OCI-LY1 (cell line): ENCODE data around the gene RAX.

ENCODE experiments used
- H2AFZ ChIP-seq: fragments of 200-600 bp; sonication (generic), shearing (Covaris generic); 2 replicates; pipeline ENCODE4 v1.6.0; 2014; ENCODE audit warnings: antibody characterized with exemption, mild to moderate bottlenecking, low read length
- H3F3A ChIP-seq: fragments of 200-600 bp; sonication (generic), shearing (Covaris generic); 2 replicates; pipeline ENCODE4 v1.6.0; 2014; ENCODE audit warnings: mild to moderate bottlenecking, antibody characterized with exemption, low read length, moderate library complexity; ENCODE audit not compliant: insufficient read depth
- H3K27ac ChIP-seq: fragments of 200-600 bp; sonication (generic); 2 replicates; pipeline ENCODE4 v1.5.1; 2014; ENCODE audit warnings: low read length, mixed run types, mild to moderate bottlenecking, low read depth; ENCODE audit not compliant: poor library complexity, severe bottlenecking
- H3K27me3 ChIP-seq: fragments of 200-600 bp; sonication (generic); 2 replicates; pipeline ENCODE4 v1.6.0; 2014; ENCODE audit warnings: antibody characterized with exemption, mild to moderate bottlenecking, low read length, moderate library complexity; ENCODE audit not compliant: insufficient read depth
- H3K36me3 ChIP-seq: fragments of 200-600 bp; sonication (generic); 2 replicates; pipeline ENCODE4 v1.6.1; 2014; ENCODE audit warnings: mild to moderate bottlenecking, antibody characterized with exemption, low read length, moderate library complexity, mixed read lengths; ENCODE audit not compliant: insufficient read depth
- H3K4me1 ChIP-seq: fragments of 200-600 bp; sonication (generic); 2 replicates; pipeline ENCODE4 v1.5.1; 2014; ENCODE audit warnings: mild to moderate bottlenecking, low read length, moderate library complexity; ENCODE audit not compliant: insufficient read depth, severe bottlenecking
- H3K4me2 ChIP-seq: fragments of 200-600 bp; sonication (generic), shearing (Covaris generic); 2 replicates; pipeline ENCODE4 v1.6.1; 2014; ENCODE audit warnings: low read length
- H3K4me3 ChIP-seq: fragments of 200-600 bp; sonication (generic); 2 replicates; pipeline ENCODE4 v1.5.1; 2014; ENCODE audit warnings: low read length, low read depth, mild to moderate bottlenecking, mixed read lengths; ENCODE audit not compliant: poor library complexity, severe bottlenecking
- H3K79me2 ChIP-seq: fragments of 200-600 bp; shearing (Covaris generic); 2 replicates; pipeline ENCODE4 v1.6.1; 2016; ENCODE audit warnings: mixed run types, low read length, mixed read lengths; ENCODE audit not compliant: insufficient read depth
- H3K9ac ChIP-seq: fragments of 200-600 bp; sonication (generic), shearing (Covaris generic); 2 replicates; pipeline ENCODE4 v1.6.1; 2014; ENCODE audit warnings: mild to moderate bottlenecking, low read length, mixed read lengths
- H3K9me2 ChIP-seq: fragments of 200-600 bp; sonication (generic), shearing (Covaris generic); 2 replicates; pipeline ENCODE4 v1.6.1; 2014; ENCODE audit warnings: low read depth, mild to moderate bottlenecking, low read length, mixed read lengths
- H3K9me3 ChIP-seq: fragments of 200-600 bp; shearing (Covaris generic); 2 replicates; pipeline ENCODE4 v1.6.1; 2014; ENCODE audit warnings: low read length, mixed read lengths
- H4K20me1 ChIP-seq: fragments of 200-600 bp; sonication (generic), shearing (Covaris generic); 2 replicates; pipeline ENCODE4 v1.6.0; 2016; ENCODE audit warnings: mild to moderate bottlenecking, low read length; ENCODE audit not compliant: insufficient read depth
- CTCF ChIP-seq: fragments of 200-600 bp; sonication (generic), shearing (Covaris generic); IDR thresholded peaks from 2 replicates; pipeline ENCODE4 v1.5.1; 2017; ENCODE audit warnings: mild to moderate bottlenecking, antibody characterized with exemption, low read length, moderate library complexity, mixed read lengths
- EZH2 ChIP-seq: fragments of 200-600 bp; sonication (generic), shearing (Covaris generic); IDR thresholded peaks from 2 replicates; pipeline ENCODE4 v1.8.0; 2017; ENCODE audit warnings: borderline replicate concordance, mixed run types, mild to moderate bottlenecking, antibody characterized with exemption, low read length, moderate library complexity, mixed read lengths

The RAX gene

GRCh38 chr18:59267503-59268126, 5.6 kb downstream of the RAX start:
- TF ChIP-seq CTCF (no peak), EZH2 (no peak)
- Histone ChIP-seq H3K9ac (no peak overlapping the region), H3K4me1 (peaks cover 6% of the 10 kb centered on the region), H3K4me3 (no peak overlapping the region), H4K20me1 (no peaks in the 10 kb centered on the region), H3K27me3 (0 out of 2 replicates have a peak, but pooled peaks cover 3% of the 10 kb centered on the region), H3K9me3 (no peaks in the 10 kb centered on the region), H3K4me2 (no peak overlapping the region), H3K9me2 (no peaks in the 10 kb centered on the region), H3K36me3 (no peaks in the 10 kb centered on the region), H2AFZ (no peak overlapping the region), H3K27ac (no peak overlapping the region), H3F3A (no peaks in the 10 kb centered on the region), H3K79me2 (no peaks in the 10 kb centered on the region)

- H3K9me3 ChIP-seq, result no peaks in the 10 kb centered on the region
- H3K9me2 ChIP-seq, result no peaks in the 10 kb centered on the region
- 0 out of 2 replicates have a peak, but pooled peaks cover 3% of the 10 kb centered on the region for H3K27me3 ChIP-seq
- no peaks in the 10 kb centered on the region for H3F3A ChIP-seq
- TF ChIP-seq EZH2 (no peak), CTCF (no peak)
- no peak overlapping the region for H3K27ac ChIP-seq
- no peaks in the 10 kb centered on the region for H3K79me2 ChIP-seq
- H4K20me1 ChIP-seq, result no peaks in the 10 kb centered on the region
- H3K9ac ChIP-seq, result no peak overlapping the region
- H3K4me2 ChIP-seq, result no peak overlapping the region
- peaks cover 6% of the 10 kb centered on the region for H3K4me1 ChIP-seq
- no peak overlapping the region for H3K4me3 ChIP-seq
- no peak overlapping the region for H2AFZ ChIP-seq
- H3K36me3 ChIP-seq, result no peaks in the 10 kb centered on the region
Measured at GRCh38 chr18:59266886-59267502, 6.3 kb downstream of the RAX start.

- Histone ChIP-seq H3K4me1 (peaks cover 6% of the 10 kb centered on the region), H3K36me3 (no peaks in the 10 kb centered on the region), H3K9ac (no peak overlapping the region), H3K4me3 (no peak overlapping the region), H3F3A (no peaks in the 10 kb centered on the region), H3K9me2 (no peaks in the 10 kb centered on the region), H3K79me2 (no peaks in the 10 kb centered on the region), H3K9me3 (no peaks in the 10 kb centered on the region), H3K4me2 (no peak overlapping the region), H3K27me3 (0 out of 2 replicates have a peak, but pooled peaks cover 3% of the 10 kb centered on the region), H4K20me1 (no peaks in the 10 kb centered on the region), H2AFZ (no peak overlapping the region), H3K27ac (no peak overlapping the region)
- no peak for TF ChIP-seq EZH2
- TF ChIP-seq CTCF, result no peak
Measured at GRCh38 chr18:59266459-59266858, 6.8 kb downstream of the RAX start.
